A673 (cell line): ENCODE results near the gene DCLRE1C. TPM values are rescaled to one million over a fixed set of nuclear protein-coding genes. Genes with fewer than 3 reads are reported as not detected.

Source experiments
- BruUV-seq: library from RNA; stranded (reverse); fragments of 400-500 nt; replicated peaks from 2 replicates; lab custom pipeline; 2021; lab: Mats Ljungman, UMichigan
- CTCF ChIA-PET: fragments of 300-600 bp; sonication (Branson Sonifier 250); formaldehyde crosslinking; loops from one replicate; lab custom pipeline; 2022; ENCODE audit warnings: antibody characterized with exemption; lab: Charles Lee
- POLR2A ChIA-PET: fragments of 300-600 bp; sonication (Branson Sonifier 250); formaldehyde crosslinking; loops from one replicate; lab custom pipeline; 2022; ENCODE audit warnings: antibody characterized with exemption; ENCODE audit not compliant: low non-redundant PET; lab: Charles Lee
- DNase-seq: peaks from one replicate; pipeline ENCODE4 v3.0.0-alpha.2; 2015; ENCODE audit warnings: low spot score
- H3K27ac ChIP-seq: fragments of 200-600 bp; sonication (generic); 2 replicates; pipeline ENCODE4 v1.5.1; 2016; ENCODE audit warnings: mixed run types, low read depth, mild to moderate bottlenecking, mixed read lengths, antibody characterized with exemption, low read length; ENCODE audit not compliant: poor library complexity, severe bottlenecking
- H3K27me3 ChIP-seq: fragments of 200-600 bp; sonication (generic); replicated peaks from 2 replicates; pipeline ENCODE4 v1.6.1; 2017; ENCODE audit warnings: mixed run types, low read depth, mild to moderate bottlenecking, mixed read lengths, antibody characterized with exemption, low read length; ENCODE audit not compliant: insufficient read depth, poor library complexity
- H3K36me3 ChIP-seq: fragments of 200-600 bp; sonication (generic); 2 replicates; pipeline ENCODE4 v1.6.1; 2016; ENCODE audit warnings: mixed run types, mild to moderate bottlenecking, mixed read lengths, antibody characterized with exemption, low read length; ENCODE audit not compliant: insufficient read depth, poor library complexity, severe bottlenecking
- H3K4me1 ChIP-seq: fragments of 200-600 bp; sonication (generic); 2 replicates; pipeline ENCODE4 v1.6.1; 2017; ENCODE audit warnings: mixed run types, mild to moderate bottlenecking, mixed read lengths, antibody characterized with exemption, low read length; ENCODE audit not compliant: insufficient read depth, poor library complexity, severe bottlenecking
- H3K4me3 ChIP-seq: fragments of 200-600 bp; sonication (generic); 2 replicates; pipeline ENCODE4 v1.5.1; 2016; ENCODE audit warnings: low read depth, mixed run types, mild to moderate bottlenecking, mixed read lengths, low read length; ENCODE audit not compliant: poor library complexity, severe bottlenecking
- H3K9me3 ChIP-seq: fragments of 200-600 bp; sonication (generic); 2 replicates; pipeline ENCODE4 v1.6.1; 2016; ENCODE audit warnings: mixed run types, low read depth, mild to moderate bottlenecking, mixed read lengths, antibody characterized with exemption, low read length; ENCODE audit not compliant: poor library complexity, severe bottlenecking
- EZH2 ChIP-seq: fragments of 200-600 bp; sonication (generic); IDR thresholded peaks from 2 replicates; pipeline ENCODE4 v1.6.1; 2017; ENCODE audit warnings: borderline replicate concordance, low read depth, mild to moderate bottlenecking, mixed read lengths, antibody characterized with exemption, low read length; ENCODE audit not compliant: poor library complexity, severe bottlenecking
- intact Hi-C: fragments of 100-400 bp; cut with micrococcal nuclease; formaldehyde crosslinking; loops from one replicate; pipeline ENCODE4 v1.10.0; 2022; ENCODE audit not compliant: unreplicated experiment
- total RNA-seq: library from RNA; stranded (reverse); gene quantifications from 2 replicates; pipeline ENCODE4 v1.2.3, GENCODE V29; 2021
- TF ChIP-seq, protein P1 (sequence below): fragments of 300-800, 200-600 bp; sonication (generic); conservative IDR thresholded peaks from 2 replicates; pipeline ENCODE4 v1.5.1; 2017; ENCODE audit warnings: low read depth, mild to moderate bottlenecking, antibody characterized with exemption, low read length, moderate library complexity, mixed read lengths

Gene DCLRE1C
- total RNA-seq, 1 experiment from 2014 or later, result 13.1 TPM

DNA sequence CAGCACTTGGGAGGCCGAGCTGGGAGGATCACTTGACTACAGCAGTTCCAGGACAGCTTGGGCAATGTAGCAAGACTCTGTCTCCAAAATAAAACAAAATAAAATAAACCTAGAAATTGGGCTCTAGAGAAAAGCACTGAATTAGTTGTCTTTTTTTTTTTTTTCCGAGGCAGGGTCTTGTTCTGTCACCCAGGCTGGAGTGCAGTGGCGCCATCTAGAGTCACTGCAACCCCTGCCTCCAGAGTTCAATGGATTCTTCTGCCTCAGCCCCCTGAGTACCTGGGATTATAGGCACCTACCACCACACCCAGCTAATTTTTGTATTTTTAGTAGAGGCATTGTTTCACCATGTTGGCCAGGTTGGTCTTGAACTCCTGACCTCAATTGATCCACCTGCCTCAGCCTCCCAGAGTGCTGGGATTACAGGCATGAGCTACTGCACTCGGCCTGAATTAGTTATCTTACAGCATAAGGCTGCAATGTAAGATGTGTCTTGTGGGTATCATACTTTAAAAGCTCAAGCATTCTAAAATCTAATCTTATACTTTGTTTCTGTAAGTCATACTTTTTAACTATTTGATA lies 18.1 kb upstream of the DCLRE1C start:
- Histone ChIP-seq H3K4me1 (no peaks in the 10 kb centered on the region), H3K36me3 (no peaks in the 10 kb centered on the region), H3K27ac (no peak overlapping the region), H3K9me3 (no peaks in the 10 kb centered on the region), H3K4me3 (no peak overlapping the region), H3K27me3 (no peaks in the 10 kb centered on the region)
- no TSS peak for BruUV-seq
- TF ChIP-seq, protein P1, sequence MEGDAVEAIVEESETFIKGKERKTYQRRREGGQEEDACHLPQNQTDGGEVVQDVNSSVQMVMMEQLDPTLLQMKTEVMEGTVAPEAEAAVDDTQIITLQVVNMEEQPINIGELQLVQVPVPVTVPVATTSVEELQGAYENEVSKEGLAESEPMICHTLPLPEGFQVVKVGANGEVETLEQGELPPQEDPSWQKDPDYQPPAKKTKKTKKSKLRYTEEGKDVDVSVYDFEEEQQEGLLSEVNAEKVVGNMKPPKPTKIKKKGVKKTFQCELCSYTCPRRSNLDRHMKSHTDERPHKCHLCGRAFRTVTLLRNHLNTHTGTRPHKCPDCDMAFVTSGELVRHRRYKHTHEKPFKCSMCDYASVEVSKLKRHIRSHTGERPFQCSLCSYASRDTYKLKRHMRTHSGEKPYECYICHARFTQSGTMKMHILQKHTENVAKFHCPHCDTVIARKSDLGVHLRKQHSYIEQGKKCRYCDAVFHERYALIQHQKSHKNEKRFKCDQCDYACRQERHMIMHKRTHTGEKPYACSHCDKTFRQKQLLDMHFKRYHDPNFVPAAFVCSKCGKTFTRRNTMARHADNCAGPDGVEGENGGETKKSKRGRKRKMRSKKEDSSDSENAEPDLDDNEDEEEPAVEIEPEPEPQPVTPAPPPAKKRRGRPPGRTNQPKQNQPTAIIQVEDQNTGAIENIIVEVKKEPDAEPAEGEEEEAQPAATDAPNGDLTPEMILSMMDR, result peak; percentile 80
- no peak for TF ChIP-seq EZH2
- ChIA-PET CTCF (interaction anchor here (0.7 to 1.1 kb wide), 4 partner anchors 9 to 149 kb away, joined by 3 to 6 read pairs (median 5); partner anchors contain the start of gene DCLRE1C), POLR2A (no interaction called here)
- DNase-seq, result peak; percentile 46
- intact Hi-C loops, result loop anchor here (2.0 to 10.0 kb wide), 3 partner anchors 437 to 777 kb away; no protein-coding TSS in a partner anchor

GRCh38 chr10:14967897-14968296 lies 14.0 kb upstream of the DCLRE1C start:
- Histone ChIP-seq H3K27ac (no peak overlapping the region), H3K9me3 (no peaks in the 10 kb centered on the region), H3K4me3 (no peak overlapping the region), H3K4me1 (no peaks in the 10 kb centered on the region), H3K27me3 (no peaks in the 10 kb centered on the region), H3K36me3 (no peaks in the 10 kb centered on the region)
- TF ChIP-seq EZH2, result no peak
- TF ChIP-seq, protein P1, result no peak
- no peak for DNase-seq
- ChIA-PET POLR2A (no interaction called here), CTCF (no interaction called here)
- no TSS peak for BruUV-seq
- intact Hi-C loops, result no loop called here

DNA sequence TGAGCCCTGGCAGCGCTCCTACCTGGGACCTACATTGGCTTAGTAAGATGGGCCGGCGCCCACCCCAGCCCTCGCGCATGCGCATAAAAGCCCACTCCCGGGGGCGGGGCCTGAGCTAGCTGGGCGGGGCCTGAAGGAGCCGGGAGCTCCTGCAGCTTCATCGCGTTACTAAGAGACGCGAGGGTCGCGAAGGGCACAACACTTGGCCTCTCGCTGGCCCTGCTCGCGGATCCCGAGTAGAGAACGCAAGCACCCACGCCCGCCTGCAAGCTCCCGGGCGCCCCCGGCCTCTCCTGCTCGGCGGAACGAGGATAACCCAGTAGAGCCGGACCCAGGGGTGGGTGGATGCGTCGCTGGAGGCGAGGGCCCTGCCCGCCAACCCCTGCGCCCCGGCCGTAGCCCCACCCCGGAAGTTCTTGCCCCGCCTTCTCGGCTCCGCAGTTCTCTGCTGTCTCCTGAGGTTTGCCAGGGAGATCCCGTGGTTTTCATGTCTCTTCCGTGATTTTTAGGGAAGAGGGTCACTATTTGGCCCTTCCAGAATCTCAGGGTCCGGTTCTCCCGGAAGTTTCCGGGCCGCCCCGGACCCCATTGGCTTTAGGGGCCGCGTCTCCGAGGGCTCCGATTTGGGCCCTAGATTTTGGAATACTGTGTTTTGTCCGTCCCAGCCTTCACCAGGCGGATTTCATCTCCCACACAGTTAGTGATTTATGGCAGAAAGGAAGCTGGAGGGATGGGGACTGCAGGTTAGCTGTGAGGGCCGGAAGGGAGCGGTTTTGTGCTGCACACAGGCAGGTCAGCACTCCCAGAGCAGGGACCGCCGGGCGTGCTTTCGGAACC lies 5.5 kb upstream of the DCLRE1C start, which contains the start of gene MEIG1:
MEIG1 (plus strand) TSS at position 168 of the 837 bp plus-strand sequence. CDS start 7,081 bp downstream, outside the sequence.
- peak; percentile 95 for DNase-seq
- peaks cover 10% of the 10 kb centered on the region for H3K4me1 ChIP-seq
- no peaks in the 10 kb centered on the region for H3K9me3 ChIP-seq
- peak within 1 kb of the TSS; percentile 58 for H3K4me3 ChIP-seq
- H3K27ac ChIP-seq, result peak within 1 kb of the TSS; percentile 93
- intact Hi-C loops, result no loop called here
- ChIA-PET POLR2A (interaction anchor here (0.5 to 0.6 kb wide), 2 partner anchors 15 to 188 kb away, joined by 10 to 13 read pairs; no protein-coding TSS in a partner anchor), CTCF (interaction anchor here (0.5 kb wide), 1 partner anchor 15 kb away, joined by 14 read pairs; no protein-coding TSS in a partner anchor)
- no peaks in the 10 kb centered on the region for H3K36me3 ChIP-seq
- no TSS peak for BruUV-seq
- TF ChIP-seq, protein P1, result no peak
- no peak for TF ChIP-seq EZH2
- no peaks in the 10 kb centered on the region for H3K27me3 ChIP-seq
